LNCAP (cell line): ENCODE results near the gene MAPK11.

Experiments
- TF ChIP-seq, protein P1 (sequence below): fragments of 450-650 bp; IDR thresholded peaks from 2 replicates; pipeline ENCODE4 v1.5.1; 2017; ENCODE audit warnings: mild to moderate bottlenecking

MAPK11 gene

DNA sequence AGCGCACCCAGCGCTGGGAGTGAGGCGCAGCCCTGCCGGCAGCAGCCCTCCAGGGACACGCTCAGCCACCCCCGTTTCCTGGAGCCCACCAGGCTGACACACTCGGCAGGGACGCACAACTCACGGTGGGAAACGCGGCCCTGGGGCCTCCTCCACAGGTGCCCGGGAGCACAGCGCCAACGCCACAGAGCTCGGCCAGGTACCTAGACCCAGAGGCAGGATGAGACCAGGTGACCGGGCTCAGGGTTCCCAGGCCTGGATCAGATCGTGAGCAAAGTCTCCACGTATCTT lies 43.4 kb downstream of the MAPK11 start:
- TF ChIP-seq, protein P1, sequence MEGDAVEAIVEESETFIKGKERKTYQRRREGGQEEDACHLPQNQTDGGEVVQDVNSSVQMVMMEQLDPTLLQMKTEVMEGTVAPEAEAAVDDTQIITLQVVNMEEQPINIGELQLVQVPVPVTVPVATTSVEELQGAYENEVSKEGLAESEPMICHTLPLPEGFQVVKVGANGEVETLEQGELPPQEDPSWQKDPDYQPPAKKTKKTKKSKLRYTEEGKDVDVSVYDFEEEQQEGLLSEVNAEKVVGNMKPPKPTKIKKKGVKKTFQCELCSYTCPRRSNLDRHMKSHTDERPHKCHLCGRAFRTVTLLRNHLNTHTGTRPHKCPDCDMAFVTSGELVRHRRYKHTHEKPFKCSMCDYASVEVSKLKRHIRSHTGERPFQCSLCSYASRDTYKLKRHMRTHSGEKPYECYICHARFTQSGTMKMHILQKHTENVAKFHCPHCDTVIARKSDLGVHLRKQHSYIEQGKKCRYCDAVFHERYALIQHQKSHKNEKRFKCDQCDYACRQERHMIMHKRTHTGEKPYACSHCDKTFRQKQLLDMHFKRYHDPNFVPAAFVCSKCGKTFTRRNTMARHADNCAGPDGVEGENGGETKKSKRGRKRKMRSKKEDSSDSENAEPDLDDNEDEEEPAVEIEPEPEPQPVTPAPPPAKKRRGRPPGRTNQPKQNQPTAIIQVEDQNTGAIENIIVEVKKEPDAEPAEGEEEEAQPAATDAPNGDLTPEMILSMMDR: no peak

DNA sequence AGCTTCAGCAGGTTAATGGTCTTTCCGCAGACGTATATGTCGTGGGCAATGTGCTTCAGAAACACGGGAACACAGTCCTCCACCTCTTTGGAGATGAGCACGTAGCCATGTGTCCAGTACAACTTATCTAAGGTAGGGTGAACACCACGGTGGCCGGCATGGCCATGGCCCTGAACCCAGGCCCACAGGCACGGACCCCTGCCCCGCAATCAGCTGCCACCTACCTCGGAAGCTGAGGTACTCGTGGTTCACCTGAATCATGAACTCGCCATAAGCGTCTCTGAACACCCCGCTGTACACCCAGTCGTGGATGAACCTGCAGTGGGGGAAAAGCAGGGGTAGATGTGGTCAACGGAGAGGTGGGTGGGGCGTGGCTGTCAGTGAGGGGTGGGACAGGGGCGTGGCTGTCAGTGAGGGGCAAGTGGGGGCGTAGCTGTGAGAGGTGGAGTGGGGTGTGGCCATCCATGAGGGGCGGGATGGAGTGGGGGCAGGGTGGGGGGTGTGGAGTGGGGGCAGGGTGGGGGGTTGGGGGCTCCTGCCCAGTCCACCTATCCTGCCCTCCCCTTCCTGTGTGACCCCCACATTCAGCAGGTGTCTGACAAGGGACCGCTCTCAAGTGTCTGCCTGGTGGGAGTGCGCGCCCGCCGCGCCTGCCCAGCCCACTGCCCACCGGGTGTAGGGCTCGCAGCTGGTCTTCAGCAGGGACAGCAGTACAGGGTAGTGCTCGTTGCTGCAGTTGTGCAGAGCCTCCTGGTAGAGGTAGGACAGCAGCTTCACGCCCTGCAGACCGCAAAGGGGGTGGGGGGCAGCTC lies 43.9 kb downstream of the MAPK11 start:
- TF ChIP-seq, protein P1: no peak

DNA sequence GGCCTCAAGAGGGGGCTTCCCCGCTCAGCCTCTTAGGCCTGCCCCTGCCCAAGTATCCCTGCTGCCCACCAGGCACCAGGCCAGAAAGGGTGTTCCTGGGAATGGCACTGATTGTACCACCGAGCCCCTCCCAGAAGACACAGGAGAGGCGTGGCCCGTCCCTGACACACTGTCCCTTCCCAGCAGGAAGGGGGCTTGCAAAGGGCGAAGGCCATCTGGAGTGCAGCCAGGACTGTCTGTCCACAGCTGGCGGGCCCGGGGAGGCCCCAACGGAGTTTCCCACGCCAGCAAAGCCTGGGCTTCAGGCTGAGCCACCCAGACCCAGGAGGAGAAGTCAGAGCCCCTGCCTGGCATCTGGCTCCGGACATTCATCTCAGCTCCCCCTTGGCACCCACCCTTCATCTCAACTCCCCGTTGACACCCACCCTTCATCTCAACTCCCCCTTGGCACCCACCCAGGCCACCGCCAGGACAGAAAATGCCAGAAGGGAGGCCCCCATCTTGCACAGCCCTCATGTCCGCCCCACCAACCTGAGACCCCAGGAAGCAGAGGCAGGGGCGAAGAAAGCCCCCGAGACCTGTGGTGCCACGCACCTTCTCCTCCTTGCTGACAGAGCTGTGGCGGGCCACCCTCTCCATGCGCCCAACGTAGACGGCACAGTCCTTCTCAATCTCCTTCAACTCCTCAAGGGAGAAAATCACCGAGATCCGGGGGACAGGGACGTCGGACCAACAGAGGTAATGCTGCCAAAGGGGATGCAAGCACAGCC lies 44.8 kb downstream of the MAPK11 start:
- TF ChIP-seq, protein P1: no peak

DNA sequence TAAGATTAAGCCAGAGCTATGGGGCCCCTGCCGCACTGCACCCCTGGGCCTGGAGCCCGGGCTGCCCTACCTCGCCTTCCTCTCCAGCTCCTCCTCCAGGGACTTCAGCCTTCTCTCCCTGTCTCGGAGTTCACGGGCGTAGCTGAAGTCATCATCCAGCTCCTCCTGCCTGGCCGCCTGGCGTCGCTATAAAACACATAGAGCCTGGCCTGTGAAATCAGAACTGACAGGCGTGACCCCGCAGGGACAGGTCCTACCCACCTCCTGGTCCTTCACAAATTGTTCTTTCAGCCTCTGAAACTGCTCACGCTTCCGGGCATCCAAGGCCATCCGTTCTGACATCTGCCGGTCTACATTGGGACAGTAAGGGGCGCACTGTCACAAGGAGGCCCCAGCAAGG lies 46.1 kb downstream of the MAPK11 start:
- TF ChIP-seq, protein P1: no peak

DNA sequence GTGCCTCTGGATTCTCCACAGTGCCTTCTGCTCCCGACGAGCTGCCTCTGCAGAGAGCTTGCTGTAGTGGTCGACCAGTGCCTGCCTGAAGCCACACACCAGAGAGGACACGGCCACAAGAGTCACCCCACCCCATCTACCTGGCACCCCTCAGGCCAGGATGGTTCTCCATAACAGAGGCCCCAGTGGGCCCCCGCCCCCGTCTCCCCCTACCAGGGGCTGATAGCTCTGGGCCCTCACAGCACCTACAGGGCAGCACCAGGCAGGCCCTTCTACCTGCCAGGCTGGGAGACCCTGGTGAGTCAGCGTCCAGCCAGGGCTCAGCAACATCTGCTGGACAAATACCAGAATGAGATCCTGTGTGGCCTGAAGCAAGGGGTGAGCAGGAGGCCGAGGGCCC lies 47.7 kb downstream of the MAPK11 start:
- TF ChIP-seq, protein P1: no peak

DNA sequence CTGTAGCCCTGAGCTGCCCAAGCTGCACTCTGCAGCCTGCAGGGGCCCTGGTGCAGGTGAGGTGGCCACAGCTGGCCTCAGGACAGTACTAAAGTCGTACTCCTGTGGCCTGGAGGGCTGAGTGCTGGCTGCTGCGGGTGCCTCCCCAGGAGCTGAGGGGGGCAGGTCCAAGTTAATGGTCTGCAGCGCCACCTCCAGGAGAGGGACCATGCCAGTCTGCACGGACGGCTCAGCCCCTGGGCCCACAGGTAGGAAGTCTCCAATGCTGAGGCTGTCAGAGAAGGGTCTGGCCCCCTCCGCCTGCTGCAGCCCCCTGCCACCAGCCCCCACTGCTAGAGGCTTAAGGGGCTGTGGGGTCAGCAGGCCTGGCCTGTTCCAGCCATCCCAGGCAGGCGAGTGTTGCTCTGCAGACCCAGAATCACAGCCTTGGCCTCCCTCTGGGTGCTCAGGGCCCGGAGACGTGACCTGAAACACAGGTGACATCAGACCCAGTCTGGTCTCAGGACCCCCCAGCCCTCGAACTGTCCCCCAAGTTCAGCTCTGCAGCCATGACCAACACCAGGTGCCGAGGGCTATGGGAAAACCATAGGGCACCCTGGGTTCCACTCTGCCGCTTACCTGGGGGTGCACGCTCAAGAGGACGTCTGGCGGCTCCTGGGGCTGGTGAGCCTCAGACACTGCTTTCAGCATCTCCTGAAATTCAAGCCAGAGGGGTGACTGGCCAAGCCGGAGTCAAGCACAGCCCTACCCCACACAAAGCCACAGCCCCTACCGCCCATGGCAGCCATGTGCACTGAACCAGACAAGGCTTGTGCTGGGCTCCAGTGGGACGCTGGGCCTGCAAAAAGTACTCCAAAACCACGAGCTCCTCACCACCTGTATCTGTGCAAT lies 48.5 kb downstream of the MAPK11 start:
- TF ChIP-seq, protein P1: no peak

DNA sequence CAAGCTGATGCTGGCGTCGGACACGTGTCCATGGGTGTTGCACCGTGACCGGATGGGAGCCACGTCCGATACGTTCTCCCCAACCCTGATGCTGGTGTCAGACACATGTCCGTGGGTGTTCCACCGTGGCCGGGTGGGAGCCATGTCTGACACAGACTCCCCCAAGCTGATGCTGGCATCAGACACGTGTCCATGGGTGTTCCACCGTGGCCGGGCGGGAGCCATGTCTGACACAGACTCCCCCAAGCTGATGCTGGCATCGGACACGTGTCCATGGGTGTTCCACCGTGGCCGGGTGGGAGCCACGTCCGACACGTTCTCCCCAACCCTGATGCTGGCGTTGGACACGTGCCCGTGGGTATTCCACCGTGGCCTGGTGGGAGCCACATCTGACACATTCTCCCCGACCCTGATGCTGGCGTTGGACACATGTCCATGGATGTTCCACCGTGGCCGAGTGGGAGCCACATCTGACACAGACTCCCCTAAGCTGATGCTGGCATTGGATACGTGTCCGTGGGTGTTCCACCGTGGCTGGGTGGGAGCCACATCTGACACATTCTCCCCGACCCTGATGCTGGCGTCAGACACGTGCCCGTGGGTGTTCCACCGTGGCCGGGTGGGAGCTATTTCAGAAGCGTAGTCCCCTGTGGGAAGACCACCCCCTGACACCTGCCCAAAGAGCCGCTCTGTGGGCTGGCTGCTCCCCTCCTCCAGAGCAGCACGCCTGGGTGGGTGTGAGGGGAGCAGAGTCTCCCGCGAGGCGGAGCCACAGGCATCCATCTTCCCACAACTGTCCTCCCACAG lies 49.4 kb downstream of the MAPK11 start:
- TF ChIP-seq, protein P1: no peak
